Right renal cortex interstitium (tissue), 3 donors: ENCODE results near the gene HS2ST1. TPM values are rescaled to one million over a fixed set of nuclear protein-coding genes. Genes with fewer than 3 reads are reported as not detected.
A peak's percentile ranks its signal among the peaks of the same experiment; 100 is the strongest.
"Not testable (repeated sequence)": the region's sequence is repeated elsewhere in the genome, so short reads cannot be mapped to it uniquely, and the experiment has no call there.

Experiments
- DNase-seq, 3 donors: peaks; one replicate each; pipeline ENCODE4 v3.0.0-alpha.2; 2013; ENCODE audit warnings: low read depth in 3 of 3, low spot score in 2 of 3
- polyA plus RNA-seq, 3 donors: library from polyadenylated mRNA; unstranded; fragments of 120-200 nt; gene quantifications; one replicate each; pipeline ENCODE4 v1.2.1, GENCODE V29; 2013; ENCODE audit not compliant: insufficient read length in 3 of 3

Gene HS2ST1
- polyA plus RNA-seq = 10 to 100 TPM; 45.6 to 52.2 (median 49.6) TPM

- no peak for DNase-seq
Measured at GRCh38 chr1:86914601-86914997, at the start of gene HS2ST1. HS2ST1 (plus strand) TSS chr1:86914635.

GRCh38 chr1:86865973-86866637, 48.3 kb upstream of the HS2ST1 start:
- DNase-seq = no peak

- no peak for DNase-seq
Measured at GRCh38 chr1:86866665-86867064, 47.8 kb upstream of the HS2ST1 start.

- not testable (repeated sequence) for DNase-seq
Measured at GRCh38 chr1:86867278-86867677, 47.2 kb upstream of the HS2ST1 start.

- DNase-seq = no peak
Measured at GRCh38 chr1:86868477-86868876, 46.0 kb upstream of the HS2ST1 start.

GRCh38 chr1:86871001-86871400, 43.4 kb upstream of the HS2ST1 start:
- DNase-seq = no peak

GRCh38 chr1:86872086-86872485, 42.3 kb upstream of the HS2ST1 start:
- no peak for DNase-seq

GRCh38 chr1:86875722-86876121, 38.7 kb upstream of the HS2ST1 start:
- DNase-seq = no peak

GRCh38 chr1:86887479-86888162, 26.8 kb upstream of the HS2ST1 start:
- no peak for DNase-seq

GRCh38 chr1:86888327-86888726, 26.1 kb upstream of the HS2ST1 start:
- no peak for DNase-seq

- not testable (repeated sequence) for DNase-seq
Measured at GRCh38 chr1:86899401-86899800, 15.0 kb upstream of the HS2ST1 start.

- DNase-seq = no peak
Measured at GRCh38 chr1:86905875-86906274, 8.6 kb upstream of the HS2ST1 start.

- DNase-seq = no peak
Measured at GRCh38 chr1:86906419-86906818, 8.0 kb upstream of the HS2ST1 start.

- no peak for DNase-seq
Measured at GRCh38 chr1:86912281-86912900, 2.0 kb upstream of the HS2ST1 start.

- DNase-seq = peak in 2 of 3 donors; percentile 19 to 23
Measured at GRCh38 chr1:86913399-86913895, 988 bp upstream of the HS2ST1 start.

GRCh38 chr1:86913896-86914600, 387 bp upstream of the HS2ST1 start, which contains the start of gene SELENOF:
SELENOF (minus strand) TSS chr1:86914126; CDS start chr1:86914111, 15 bp downstream.
- peak; percentile 100 for DNase-seq

- peak; percentile 38 to 58 (median 48) for DNase-seq
Measured at GRCh38 chr1:86914998-86915736, 732 bp downstream of the HS2ST1 start.

- DNase-seq = no peak
Measured at GRCh38 chr1:86915737-86916235, 1.4 kb downstream of the HS2ST1 start.

- DNase-seq = no peak
Measured at GRCh38 chr1:86916752-86917151, 2.3 kb downstream of the HS2ST1 start.

- DNase-seq = no peak
Measured at GRCh38 chr1:86922445-86922844, 8.0 kb downstream of the HS2ST1 start.
